WERI-Rb-1 (cell line): ENCODE measurements around the gene WDR13.

ENCODE experiments used
- DNase-seq: peaks from one replicate; pipeline ENCODE4 v3.0.0-alpha.2; 2020
- H3K27ac ChIP-seq: fragments of 250-450 bp; sonication (Bioruptor Pico); 2 replicates; pipeline ENCODE4 v1.5.1; 2020; ENCODE audit warnings: mild to moderate bottlenecking, moderate library complexity
- H3K27me3 ChIP-seq: fragments of 250-450 bp; sonication (Bioruptor Pico); 2 replicates; pipeline ENCODE4 v1.5.1; 2021; ENCODE audit warnings: mild to moderate bottlenecking, low read depth, moderate library complexity; ENCODE audit not compliant: insufficient read depth, severe bottlenecking
- H3K36me3 ChIP-seq: fragments of 250-450 bp; sonication (Bioruptor Pico); 2 replicates; pipeline ENCODE4 v1.5.1; 2020; ENCODE audit warnings: mild to moderate bottlenecking, moderate library complexity
- H3K4me3 ChIP-seq: 2 replicates; pipeline ENCODE4 v1.5.1; 2011; ENCODE audit warnings: low read depth, mild to moderate bottlenecking, control low read depth, low read length
- H3K9me3 ChIP-seq: fragments of 250-450 bp; sonication (Bioruptor Pico); 2 replicates; pipeline ENCODE4 v1.5.1; 2021; ENCODE audit warnings: mild to moderate bottlenecking, moderate library complexity; ENCODE audit not compliant: severe bottlenecking
- TF ChIP-seq, protein P1 (sequence below): IDR thresholded peaks from 2 replicates; pipeline ENCODE4 v1.5.1; 2011; ENCODE audit warnings: low read depth, mild to moderate bottlenecking, control low read depth, inconsistent platforms, low read length

WDR13 gene

DNA sequence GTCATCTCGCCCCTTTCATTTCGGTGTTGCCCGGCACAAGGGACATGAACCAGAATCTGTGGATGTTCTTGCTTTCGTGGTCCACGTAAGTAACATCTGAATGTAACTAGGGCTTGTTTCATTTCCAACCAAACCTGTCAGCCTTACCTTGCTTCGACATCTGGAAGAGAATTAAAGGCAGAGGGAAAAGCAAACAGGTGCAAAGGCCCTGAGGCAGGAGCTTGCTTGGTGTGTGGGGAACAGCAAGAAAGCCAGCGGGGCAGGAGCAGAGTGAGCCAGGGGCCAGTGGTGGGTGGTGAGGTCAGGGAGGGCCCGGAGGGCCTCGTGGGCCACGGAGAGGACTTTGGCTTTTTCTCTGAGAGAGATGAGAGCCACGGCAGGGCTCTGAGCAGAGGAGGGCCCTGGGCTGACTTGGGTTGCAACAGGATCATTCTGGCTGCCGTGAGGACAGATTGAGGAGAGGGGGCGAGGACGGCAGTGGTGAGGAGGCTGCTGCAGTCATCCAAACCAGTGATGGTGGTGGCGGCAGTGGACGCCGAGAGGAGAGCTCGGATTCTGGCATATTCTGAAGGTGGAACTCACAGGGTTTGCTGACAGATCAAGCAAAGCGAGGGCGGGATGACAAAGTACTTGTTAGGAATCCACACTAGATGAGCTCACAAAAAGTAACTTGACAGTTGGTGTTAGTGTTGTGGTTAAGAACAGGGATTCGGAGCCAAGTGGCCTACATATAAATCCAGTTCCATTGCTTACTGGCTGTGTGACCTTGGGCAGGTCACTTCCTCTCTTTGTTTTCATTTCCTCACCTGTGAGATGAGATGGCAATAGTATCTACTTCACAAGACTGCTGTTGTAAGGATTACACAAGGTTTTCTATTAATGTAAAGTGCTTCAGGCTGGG is 6.8 kb upstream of the WDR13 start:
- TF ChIP-seq, protein P1, sequence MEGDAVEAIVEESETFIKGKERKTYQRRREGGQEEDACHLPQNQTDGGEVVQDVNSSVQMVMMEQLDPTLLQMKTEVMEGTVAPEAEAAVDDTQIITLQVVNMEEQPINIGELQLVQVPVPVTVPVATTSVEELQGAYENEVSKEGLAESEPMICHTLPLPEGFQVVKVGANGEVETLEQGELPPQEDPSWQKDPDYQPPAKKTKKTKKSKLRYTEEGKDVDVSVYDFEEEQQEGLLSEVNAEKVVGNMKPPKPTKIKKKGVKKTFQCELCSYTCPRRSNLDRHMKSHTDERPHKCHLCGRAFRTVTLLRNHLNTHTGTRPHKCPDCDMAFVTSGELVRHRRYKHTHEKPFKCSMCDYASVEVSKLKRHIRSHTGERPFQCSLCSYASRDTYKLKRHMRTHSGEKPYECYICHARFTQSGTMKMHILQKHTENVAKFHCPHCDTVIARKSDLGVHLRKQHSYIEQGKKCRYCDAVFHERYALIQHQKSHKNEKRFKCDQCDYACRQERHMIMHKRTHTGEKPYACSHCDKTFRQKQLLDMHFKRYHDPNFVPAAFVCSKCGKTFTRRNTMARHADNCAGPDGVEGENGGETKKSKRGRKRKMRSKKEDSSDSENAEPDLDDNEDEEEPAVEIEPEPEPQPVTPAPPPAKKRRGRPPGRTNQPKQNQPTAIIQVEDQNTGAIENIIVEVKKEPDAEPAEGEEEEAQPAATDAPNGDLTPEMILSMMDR = no peak
- no peak overlapping the region for H3K27ac ChIP-seq
- no peak for DNase-seq

DNA sequence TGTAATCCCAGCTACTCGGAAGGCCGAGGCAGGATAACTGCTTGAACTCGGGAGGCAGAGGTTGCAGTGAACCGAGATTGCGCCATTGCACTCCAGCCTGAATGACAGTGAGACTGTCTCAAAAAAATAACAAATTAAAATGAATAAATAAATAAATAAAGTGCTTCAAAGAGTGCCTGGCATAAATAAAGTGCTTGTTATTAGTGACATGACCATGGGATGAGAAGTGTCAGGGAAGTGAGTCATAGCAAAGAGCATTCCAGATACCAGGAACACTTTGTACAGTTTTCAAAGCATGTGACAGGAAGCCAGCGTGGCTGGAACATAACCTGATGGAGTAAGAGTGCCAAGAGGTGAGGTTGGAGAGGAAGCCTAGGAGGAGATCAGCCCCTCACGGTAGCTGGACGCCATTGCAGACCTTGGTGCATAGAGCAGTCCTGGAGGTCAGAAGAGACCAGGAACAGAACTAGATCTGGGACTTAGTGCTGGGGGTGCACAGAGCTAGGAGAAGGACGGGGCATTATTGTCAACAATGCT is 6.0 kb upstream of the WDR13 start:
- no peak for DNase-seq
- Histone ChIP-seq H3K4me3 (no peak overlapping the region), H3K27ac (no peak overlapping the region), H3K27me3 (peaks cover 8% of the 10 kb centered on the region), H3K36me3 (no peaks in the 10 kb centered on the region), H3K9me3 (no peaks in the 10 kb centered on the region)
- TF ChIP-seq, protein P1 = no peak

More for the DNA sequence above, 6.8 kb upstream of the WDR13 start:
- no peaks in the 10 kb centered on the region for H3K36me3 ChIP-seq
- peaks cover 8% of the 10 kb centered on the region for H3K27me3 ChIP-seq
- H3K4me3 ChIP-seq = no peak overlapping the region
- H3K9me3 ChIP-seq = no peaks in the 10 kb centered on the region

GRCh38 chrX:48592971-48593370 is 4.3 kb upstream of the WDR13 start:
- no peaks in the 10 kb centered on the region for H3K9me3 ChIP-seq
- no peak overlapping the region for H3K27ac ChIP-seq
- H3K36me3 ChIP-seq = no peaks in the 10 kb centered on the region
- H3K4me3 ChIP-seq = no peak overlapping the region
- H3K27me3 ChIP-seq = peaks cover 8% of the 10 kb centered on the region
- no peak for DNase-seq
- TF ChIP-seq, protein P1 = no peak

GRCh38 chrX:48595929-48596328 is 1.4 kb upstream of the WDR13 start:
- Histone ChIP-seq H3K36me3 (peaks cover 10% of the 10 kb centered on the region), H3K9me3 (no peaks in the 10 kb centered on the region), H3K27ac (no peak overlapping the region), H3K27me3 (peaks cover 7% of the 10 kb centered on the region), H3K4me3 (no peak overlapping the region)
- DNase-seq = no peak
- TF ChIP-seq, protein P1 = no peak

DNA sequence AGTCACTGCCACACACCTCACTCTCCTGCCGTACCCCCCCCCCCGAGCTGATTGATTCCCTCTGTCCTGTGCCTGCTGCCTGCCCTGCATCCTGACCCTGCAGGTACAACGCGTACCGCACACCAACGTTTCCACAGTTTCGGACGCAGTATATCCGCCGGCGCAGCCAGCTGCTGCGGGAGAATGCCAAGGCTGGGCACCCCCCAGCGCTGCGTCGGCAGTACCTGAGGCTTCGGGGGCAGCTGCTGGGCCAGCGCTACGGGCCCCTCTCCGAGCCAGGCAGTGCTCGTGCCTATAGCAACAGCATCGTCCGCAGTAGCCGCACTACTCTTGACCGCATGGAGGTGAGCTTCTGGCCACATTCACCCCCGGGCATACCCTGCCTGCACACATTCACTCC is 1.3 kb downstream of the WDR13 start:
- no peak for DNase-seq
- Histone ChIP-seq H3K4me3 (no peak overlapping the region), H3K27ac (no peak overlapping the region), H3K36me3 (peaks cover 10% of the 10 kb centered on the region), H3K9me3 (no peaks in the 10 kb centered on the region), H3K27me3 (peaks cover 5% of the 10 kb centered on the region)
- TF ChIP-seq, protein P1 = no peak
